GM10266 (cell line): ENCODE measurements around the gene DMXL2.

Experiments used
- DNase-seq: peaks from one replicate; pipeline ENCODE4 v3.0.0; 2012; ENCODE audit errors: extremely low spot score
- TF ChIP-seq, protein P1 (sequence below): IDR thresholded peaks from 2 replicates; pipeline ENCODE4 v1.5.1; 2012; ENCODE audit warnings: mild to moderate bottlenecking, low read depth; ENCODE audit not compliant: control insufficient read depth, insufficient read depth; ENCODE audit errors: missing control alignments

The DMXL2 gene

DNA sequence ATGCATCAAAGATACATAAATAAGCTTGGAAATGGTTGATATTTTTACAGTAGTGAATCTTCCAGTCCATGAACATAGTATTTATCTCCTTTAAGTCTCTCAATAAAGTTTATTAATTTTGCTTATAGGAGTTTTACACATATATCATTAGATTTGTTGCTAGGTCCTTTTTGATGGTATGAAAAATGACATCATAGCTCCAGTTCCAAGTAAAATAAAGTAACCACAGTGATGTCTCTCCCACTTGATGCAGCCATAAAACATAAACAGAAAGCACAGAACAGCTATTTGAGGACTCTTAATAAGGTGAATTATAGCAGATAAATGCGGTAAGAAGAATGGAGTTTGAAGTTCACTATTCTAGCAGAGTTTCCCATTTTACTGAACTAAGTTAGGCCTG lies 20.8 kb downstream of the DMXL2 start:
- no peak for DNase-seq
- TF ChIP-seq, protein P1, sequence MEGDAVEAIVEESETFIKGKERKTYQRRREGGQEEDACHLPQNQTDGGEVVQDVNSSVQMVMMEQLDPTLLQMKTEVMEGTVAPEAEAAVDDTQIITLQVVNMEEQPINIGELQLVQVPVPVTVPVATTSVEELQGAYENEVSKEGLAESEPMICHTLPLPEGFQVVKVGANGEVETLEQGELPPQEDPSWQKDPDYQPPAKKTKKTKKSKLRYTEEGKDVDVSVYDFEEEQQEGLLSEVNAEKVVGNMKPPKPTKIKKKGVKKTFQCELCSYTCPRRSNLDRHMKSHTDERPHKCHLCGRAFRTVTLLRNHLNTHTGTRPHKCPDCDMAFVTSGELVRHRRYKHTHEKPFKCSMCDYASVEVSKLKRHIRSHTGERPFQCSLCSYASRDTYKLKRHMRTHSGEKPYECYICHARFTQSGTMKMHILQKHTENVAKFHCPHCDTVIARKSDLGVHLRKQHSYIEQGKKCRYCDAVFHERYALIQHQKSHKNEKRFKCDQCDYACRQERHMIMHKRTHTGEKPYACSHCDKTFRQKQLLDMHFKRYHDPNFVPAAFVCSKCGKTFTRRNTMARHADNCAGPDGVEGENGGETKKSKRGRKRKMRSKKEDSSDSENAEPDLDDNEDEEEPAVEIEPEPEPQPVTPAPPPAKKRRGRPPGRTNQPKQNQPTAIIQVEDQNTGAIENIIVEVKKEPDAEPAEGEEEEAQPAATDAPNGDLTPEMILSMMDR: no peak

DNA sequence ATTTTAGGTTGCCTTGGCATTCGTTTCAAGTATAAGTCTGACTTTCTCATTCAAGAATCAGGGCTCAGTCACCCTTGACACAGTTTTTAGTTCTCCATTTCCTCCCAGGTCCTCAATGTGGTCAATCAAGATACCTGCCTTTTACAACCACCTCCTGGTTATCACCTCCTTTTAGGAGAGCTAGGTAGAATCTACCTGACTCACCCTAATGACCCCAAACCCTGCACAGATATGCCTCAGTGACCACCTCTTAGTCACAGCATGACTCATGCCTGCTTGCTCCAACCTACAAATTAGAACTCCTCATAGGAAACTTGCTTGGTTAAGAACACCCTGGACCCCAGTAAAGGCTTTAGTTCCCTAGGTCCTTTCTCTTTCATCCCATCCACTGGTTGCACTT lies 22.5 kb downstream of the DMXL2 start:
- DNase-seq: no peak
- TF ChIP-seq, protein P1: no peak

DNA sequence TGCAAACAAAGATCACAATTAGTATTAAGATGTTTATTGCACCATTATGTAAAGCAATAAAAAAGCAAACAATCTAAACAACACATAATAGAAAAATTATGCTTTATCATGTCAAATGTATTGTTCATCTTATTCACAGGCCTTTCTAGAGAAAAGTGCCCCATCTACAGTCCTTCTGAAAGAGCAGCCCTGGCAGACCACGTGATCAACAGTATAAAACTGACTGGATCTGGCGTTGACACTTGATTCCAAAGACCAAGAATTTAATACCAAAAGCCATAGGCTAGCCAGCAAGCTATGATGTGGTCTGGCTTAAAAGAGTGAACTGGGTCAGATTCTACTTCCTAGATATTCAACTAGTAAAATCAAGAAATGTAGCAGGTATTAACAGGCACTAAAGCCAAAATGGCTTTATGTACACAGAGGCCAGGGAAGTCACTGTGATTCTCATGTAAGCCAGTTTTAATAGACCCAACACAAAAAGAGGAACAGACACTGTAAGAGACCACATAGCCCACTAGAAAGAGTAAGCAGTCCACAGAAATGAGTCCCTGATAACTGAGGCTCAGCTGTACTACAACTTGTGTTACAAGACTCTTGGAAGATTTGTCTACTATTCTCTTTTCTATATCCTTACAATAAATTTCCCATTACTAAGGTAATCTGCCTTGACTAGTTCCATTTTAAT lies 32.5 kb downstream of the DMXL2 start:
- TF ChIP-seq, protein P1: no peak
- DNase-seq: peak; percentile 8

DNA sequence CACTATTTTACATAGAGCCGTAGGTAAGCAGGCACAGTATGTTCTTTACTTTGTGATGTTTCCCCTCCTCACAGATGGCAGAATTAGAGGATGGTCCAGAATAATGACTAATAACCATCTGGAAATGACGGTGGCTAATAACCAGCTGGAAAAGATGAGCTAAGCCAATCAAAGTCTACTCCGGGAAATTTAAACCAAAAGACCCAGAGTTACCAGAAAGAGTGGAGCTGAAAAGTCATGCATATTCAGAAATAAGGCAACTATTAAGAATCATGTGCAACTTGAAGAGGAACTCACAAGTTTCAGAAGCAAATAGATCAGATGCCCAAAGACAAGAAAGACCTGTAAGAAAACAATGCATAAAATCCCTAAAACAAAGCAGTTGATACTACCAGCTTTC lies 33.6 kb downstream of the DMXL2 start:
- TF ChIP-seq, protein P1: no peak
- DNase-seq: no peak

DNA sequence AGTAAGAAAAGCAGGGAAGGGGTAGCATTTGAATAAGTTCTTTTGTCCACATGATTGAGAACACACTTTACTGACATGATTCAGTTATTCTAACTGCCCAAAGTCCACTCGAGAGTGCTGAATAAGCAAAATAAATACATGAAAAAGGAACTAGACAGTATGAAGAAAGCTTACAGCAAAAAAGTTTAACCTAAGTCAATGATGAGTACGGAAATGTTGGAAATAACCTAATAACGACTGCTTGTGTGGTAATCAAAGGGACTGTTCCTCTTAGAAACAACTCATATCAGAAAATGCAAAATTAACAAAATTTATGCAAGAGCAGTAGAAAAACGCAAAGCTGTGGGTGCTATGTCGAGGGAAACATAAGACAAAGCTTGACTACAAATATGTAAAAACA lies 36.6 kb downstream of the DMXL2 start:
- DNase-seq: no peak
- TF ChIP-seq, protein P1: no peak

DNA sequence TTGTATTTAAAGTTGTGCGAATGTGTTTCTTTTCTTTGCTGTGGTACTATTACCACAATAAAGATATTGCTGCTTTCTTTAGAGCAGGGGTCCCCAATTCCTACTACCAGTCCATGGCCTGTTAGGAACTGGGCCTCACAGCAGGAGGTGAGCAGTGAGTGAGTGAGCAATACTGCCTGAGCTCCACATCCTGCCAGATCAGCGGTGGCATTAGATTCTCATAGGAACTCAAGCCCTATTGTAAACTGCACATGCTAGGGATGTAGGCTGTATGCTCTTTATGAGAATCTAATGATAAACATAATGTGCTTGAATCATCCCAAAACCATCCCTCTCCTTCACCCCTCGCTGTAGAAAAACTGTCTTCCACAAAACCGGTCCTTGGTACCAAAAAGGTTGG lies 41.6 kb downstream of the DMXL2 start:
- TF ChIP-seq, protein P1: no peak
- no peak for DNase-seq

DNA sequence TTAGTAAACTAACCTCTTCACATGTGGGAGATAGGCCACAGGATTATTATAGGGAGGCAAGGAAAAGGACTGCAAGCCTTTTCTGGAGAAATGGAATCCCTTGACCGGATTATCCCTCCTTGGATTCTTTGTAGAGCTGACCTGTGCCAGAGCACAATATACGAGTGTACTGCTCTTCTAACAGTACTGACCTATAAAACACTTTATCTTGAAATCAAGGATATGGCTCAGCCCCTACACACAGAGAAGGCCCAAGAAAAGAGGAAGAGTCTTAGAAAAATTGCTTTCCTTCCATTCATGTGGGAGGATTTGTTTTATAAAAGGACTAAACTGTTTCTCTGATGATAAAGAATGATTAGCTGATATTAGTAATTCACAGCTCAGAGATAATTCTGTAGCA lies 42.2 kb downstream of the DMXL2 start:
- no peak for DNase-seq
- TF ChIP-seq, protein P1: no peak
